Tibial nerve (tissue), 3 donors: ENCODE results near the gene PVR.

ENCODE experiments used
- POLR2A ChIP-seq, 2 donors: fragments of 450-650 bp; IDR thresholded peaks; one replicate each; pipeline ENCODE4 v1.6.1; 2017; ENCODE audit warnings: antibody characterized with exemption in 2 of 2, mild to moderate bottlenecking in 2 of 2, moderate library complexity in 2 of 2
- TF ChIP-seq, protein P1 (sequence below), 5 experiments: fragments of 200-600 bp in 3 of 5; fragments of 450-650 bp in 2 of 5; sonication (generic) in 3 of 5; IDR thresholded peaks; one replicate each; pipeline ENCODE4 v1.5.1; 2016 to 2019; ENCODE audit warnings: antibody characterized with exemption in 5 of 5, mild to moderate bottlenecking in 3 of 5, moderate library complexity in 2 of 5

DNA sequence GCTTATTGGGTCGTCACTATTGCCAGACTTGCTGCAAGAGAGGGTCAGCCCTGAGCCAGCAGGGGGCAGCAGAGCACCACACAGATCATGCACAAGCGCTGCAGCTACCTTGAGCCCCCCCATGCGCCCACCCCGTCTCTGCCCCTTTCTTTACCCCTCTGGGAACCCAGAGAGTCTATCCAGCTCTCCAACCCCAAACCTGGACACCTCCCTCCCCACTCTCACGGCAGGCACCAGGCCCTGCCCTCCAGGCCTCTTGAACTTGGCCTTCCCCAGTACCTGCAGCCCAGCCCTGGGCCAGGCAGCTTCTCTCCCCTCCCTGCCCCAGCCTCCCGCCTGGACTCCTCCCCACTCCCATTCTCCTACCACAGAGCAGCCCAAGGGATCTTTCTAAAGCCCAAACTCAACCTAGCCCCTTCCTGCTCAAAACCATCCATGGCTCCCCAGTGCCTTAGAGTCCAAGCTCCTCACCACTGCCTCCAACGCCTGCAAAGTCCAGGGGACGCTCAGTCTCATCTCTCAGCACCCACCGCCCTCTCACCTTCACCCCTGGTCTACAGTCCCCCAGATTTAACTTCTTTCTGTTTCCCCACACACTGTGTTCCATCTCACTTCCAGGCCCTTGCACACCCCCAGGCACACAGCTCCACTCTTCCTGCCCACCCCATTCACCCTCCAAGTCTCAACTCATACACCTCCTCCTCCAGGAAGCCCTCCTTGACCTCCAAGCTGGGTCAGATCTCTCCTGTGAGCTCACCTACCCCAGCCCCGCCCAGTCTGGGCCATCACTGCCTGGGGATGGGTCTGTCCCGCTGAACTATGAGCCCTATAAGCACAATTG is 45.8 kb downstream of the PVR start:
- TF ChIP-seq, protein P1, sequence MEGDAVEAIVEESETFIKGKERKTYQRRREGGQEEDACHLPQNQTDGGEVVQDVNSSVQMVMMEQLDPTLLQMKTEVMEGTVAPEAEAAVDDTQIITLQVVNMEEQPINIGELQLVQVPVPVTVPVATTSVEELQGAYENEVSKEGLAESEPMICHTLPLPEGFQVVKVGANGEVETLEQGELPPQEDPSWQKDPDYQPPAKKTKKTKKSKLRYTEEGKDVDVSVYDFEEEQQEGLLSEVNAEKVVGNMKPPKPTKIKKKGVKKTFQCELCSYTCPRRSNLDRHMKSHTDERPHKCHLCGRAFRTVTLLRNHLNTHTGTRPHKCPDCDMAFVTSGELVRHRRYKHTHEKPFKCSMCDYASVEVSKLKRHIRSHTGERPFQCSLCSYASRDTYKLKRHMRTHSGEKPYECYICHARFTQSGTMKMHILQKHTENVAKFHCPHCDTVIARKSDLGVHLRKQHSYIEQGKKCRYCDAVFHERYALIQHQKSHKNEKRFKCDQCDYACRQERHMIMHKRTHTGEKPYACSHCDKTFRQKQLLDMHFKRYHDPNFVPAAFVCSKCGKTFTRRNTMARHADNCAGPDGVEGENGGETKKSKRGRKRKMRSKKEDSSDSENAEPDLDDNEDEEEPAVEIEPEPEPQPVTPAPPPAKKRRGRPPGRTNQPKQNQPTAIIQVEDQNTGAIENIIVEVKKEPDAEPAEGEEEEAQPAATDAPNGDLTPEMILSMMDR (IDR thresholded peaks at IDR 0.05): peak; percentile 88 to 93 (median 90)
- TF ChIP-seq POLR2A (IDR thresholded peaks at IDR 0.05): no peak
